K562 (cell line): ENCODE data around the gene CNTFR. TPM values are rescaled to one million over a fixed set of nuclear protein-coding genes. Genes with fewer than 3 reads are reported as not detected.

Experiments
- ATAC-seq: fragments of 200-7000 bp; cut with Tn5 transposase; 3 replicates; pipeline ENCODE4 v1.9.1; 2020; ENCODE audit warnings: moderate library complexity
- BruUV-seq: library from RNA; stranded (reverse); fragments of 400-500 nt; replicated peaks from 2 replicates; lab custom pipeline; 2021; lab: Mats Ljungman, UMichigan
- CTCF ChIA-PET: fragments of 300-600 bp; formaldehyde crosslinking; extraction: SDS; loops from one replicate; lab custom pipeline; 2021; ENCODE audit warnings: low intra/inter-chr PET ratio; lab: Yijun Ruan, JAX
- POLR2A ChIA-PET: fragments of 300-600, 350-650 bp; sonication (Branson Sonifier 250); formaldehyde crosslinking; extraction: SDS; loops from one replicate; lab custom pipeline; 2021; ENCODE audit warnings: antibody characterized with exemption, inconsistent platforms; lab: Yijun Ruan, JAX
- DNase-seq, 4 experiments: peaks; one replicate each; pipeline versions ENCODE4 v3.0.0 to v3.0.0-alpha.2; 2011 to 2018; ENCODE audit warnings: low spot score in 3 of 4, mixed read lengths in 3 of 4; ENCODE audit errors: extremely low read depth in 1 of 4
- FAIRE-seq: peaks from 2 replicates; lab custom pipeline; 2011; peaks lifted over from hg19 to GRCh38; lab: Jason Lieb, UNC
- H2AFZ ChIP-seq: 2 replicates; pipeline ENCODE4 v1.6.0; 2011; ENCODE audit warnings: low read depth, low read length, control low read depth, inconsistent platforms
- H3K27ac ChIP-seq: fragments of 200-600 bp; 3 replicates; pipeline ENCODE4 v1.8.0; 2011; ENCODE audit warnings: low read depth, mild to moderate bottlenecking, control low read depth, inconsistent platforms, low read length, moderate library complexity, mixed read lengths; ENCODE audit errors: extremely low read depth
- H3K27me3 ChIP-seq, 2 experiments: fragments of 300-600 bp in 1 of 2; 2 replicates in 1 of 2; 3 replicates in 1 of 2; pipeline versions ENCODE4 v1.6.0 to v1.8.0; 2011; ENCODE audit warnings: inconsistent platforms in 2 of 2, low read length in 2 of 2, mild to moderate bottlenecking in 1 of 2, mixed read lengths in 1 of 2, moderate library complexity in 1 of 2; ENCODE audit not compliant: control insufficient read depth in 2 of 2, insufficient read depth in 2 of 2
- H3K36me3 ChIP-seq: fragments of 300-600 bp; 3 replicates; pipeline ENCODE4 v1.8.0; 2011; ENCODE audit warnings: mild to moderate bottlenecking, low read length, inconsistent platforms; ENCODE audit not compliant: control insufficient read depth, insufficient read depth
- H3K4me1 ChIP-seq, 2 experiments: fragments of 200-600 bp in 1 of 2; replicated peaks in 1 of 2; 2 replicates in 1 of 2; 3 replicates in 1 of 2; pipeline versions ENCODE4 v1.5.1 to v1.8.0; 2011; ENCODE audit warnings: inconsistent platforms in 2 of 2, low read length in 2 of 2, mild to moderate bottlenecking in 1 of 2, mixed read lengths in 1 of 2, moderate library complexity in 1 of 2; ENCODE audit not compliant: control insufficient read depth in 2 of 2, insufficient read depth in 2 of 2
- H3K4me2 ChIP-seq: 2 replicates; pipeline ENCODE4 v1.6.1; 2011; ENCODE audit warnings: low read length, control low read depth, inconsistent platforms, mixed read lengths; ENCODE audit not compliant: insufficient read depth
- H3K4me3 ChIP-seq: fragments of 200-600 bp; sonication (generic), shearing (Covaris generic); 2 replicates; pipeline ENCODE4 v1.5.1; 2016; ENCODE audit warnings: control low read depth, inconsistent platforms
- H3K79me2 ChIP-seq: fragments of 200-600 bp; 3 replicates; pipeline ENCODE4 v1.8.0; 2011; ENCODE audit warnings: low read length, inconsistent platforms; ENCODE audit not compliant: control insufficient read depth, insufficient read depth
- H3K9ac ChIP-seq, 2 experiments: 2 replicates each; pipeline versions ENCODE4 v1.6.0 to v1.6.1; 2011; ENCODE audit warnings: low read depth in 2 of 2, low read length in 2 of 2, control low read depth in 1 of 2, inconsistent platforms in 1 of 2, mild to moderate bottlenecking in 1 of 2, mixed read lengths in 1 of 2; ENCODE audit not compliant: insufficient read depth in 1 of 2
- H3K9me1 ChIP-seq: one replicate; pipeline ENCODE4 v1.6.0; 2011; ENCODE audit warnings: inconsistent platforms, mild to moderate bottlenecking, low read length, moderate library complexity; ENCODE audit not compliant: control insufficient read depth, insufficient read depth
- H3K9me3 ChIP-seq: replicated peaks from 2 replicates; pipeline ENCODE4 v1.5.1; 2011; ENCODE audit warnings: low read depth, low read length, inconsistent platforms; ENCODE audit not compliant: control insufficient read depth, insufficient read depth
- H4K20me1 ChIP-seq: replicated peaks from 2 replicates; pipeline ENCODE4 v1.6.1; 2011; ENCODE audit warnings: low read length, inconsistent platforms, mixed read lengths; ENCODE audit not compliant: control insufficient read depth, insufficient read depth
- ETV1 ChIP-seq: fragments of 450-650 bp; conservative IDR thresholded peaks from 2 replicates; pipeline ENCODE4 v1.6.1; 2016; ENCODE audit warnings: missing genetic modification characterization, control low read depth, low read depth, missing compliant biosample characterization
- FOXA1 ChIP-seq: fragments of 450-650 bp; IDR thresholded peaks from 2 replicates; pipeline ENCODE4 v1.6.1; 2016; ENCODE audit warnings: mild to moderate bottlenecking, borderline replicate concordance
- GATA2 ChIP-seq: sonication (generic); formaldehyde crosslinking; IDR thresholded peaks from 2 replicates; pipeline ENCODE4 v1.4.0; 2020; ENCODE audit warnings: mild to moderate bottlenecking, missing genetic modification reagents
- RAD21 ChIP-seq, 2 experiments: fragments of 250-450 bp in 1 of 2; fragments of 450-650 bp in 1 of 2; sonication (Bioruptor Pico) in 1 of 2; formaldehyde crosslinking in 1 of 2; IDR thresholded peaks in 1 of 2; conservative IDR thresholded peaks in 1 of 2; 2 replicates each; pipeline versions ENCODE4 v1.4.0 to v1.8.0; 2020 to 2022; ENCODE audit warnings: mild to moderate bottlenecking in 2 of 2, moderate library complexity in 1 of 2
- ZKSCAN1 ChIP-seq: fragments of 150-350 bp; IDR thresholded peaks from 2 replicates; pipeline ENCODE4 v1.6.1; 2016; ENCODE audit warnings: low read depth, low read length
- WGBS: fragments of 100-300 bp; shearing (Covaris generic); methylation state at CpG from one replicate; pipeline ENCODE4 v1.1.6; 2016; ENCODE audit warnings: low coverage, mixed read lengths; ENCODE audit not compliant: insufficient coverage; ENCODE audit errors: missing lambda C conversion rate; 5-methylcytosine and 5-hydroxymethylcytosine counted together
- in situ Hi-C: fragments of 300-500 bp; cut with MboI; formaldehyde crosslinking; loops from 4 replicates; pipeline ENCODE4 v1.15.0; 2018; ENCODE audit warnings: inconsistent platforms, mixed read lengths
- intact Hi-C: fragments of 100-400 bp; cut with micrococcal nuclease; formaldehyde crosslinking; loops from 2 replicates; pipeline ENCODE4 v1.14.2; 2022
- polyA plus RNA-seq, 8 experiments: library from polyadenylated mRNA; depleted of rRNA in 4 of 8; stranded (reverse) in 5 of 8; unstranded in 3 of 8; fragments of >200 nt; fragmentation: Nextera tagmentation in 2 of 8; fragmentation: Illumina TruSeq in 1 of 8; extraction: Ambion mirVana in 2 of 8; extraction: Trizol in 1 of 8; gene quantifications; 2 replicates each; pipeline versions ENCODE4 v1.2.1 to v1.2.3, GENCODE V29; 2011 to 2014; ENCODE audit warnings: inconsistent platforms in 1 of 8, missing spikeins in 1 of 8
- total RNA-seq, 7 experiments: library from RNA; depleted of rRNA in 6 of 7; stranded (reverse); fragments of >200 nt in 6 of 7; fragmentation: Illumina TruSeq in 2 of 7; extraction: Trizol in 2 of 7; gene quantifications; 2 replicates each; pipeline versions ENCODE4 v1.2.1 to v1.2.3, GENCODE V29; 2011 to 2021; ENCODE audit warnings: low replicate concordance in 1 of 7

Gene CNTFR
- total and polyA plus RNA-seq, 9 of the 15 experiments (the other 6 are each of a cell fraction or from before 2014, with no cell fraction given) = not detected

DNA sequence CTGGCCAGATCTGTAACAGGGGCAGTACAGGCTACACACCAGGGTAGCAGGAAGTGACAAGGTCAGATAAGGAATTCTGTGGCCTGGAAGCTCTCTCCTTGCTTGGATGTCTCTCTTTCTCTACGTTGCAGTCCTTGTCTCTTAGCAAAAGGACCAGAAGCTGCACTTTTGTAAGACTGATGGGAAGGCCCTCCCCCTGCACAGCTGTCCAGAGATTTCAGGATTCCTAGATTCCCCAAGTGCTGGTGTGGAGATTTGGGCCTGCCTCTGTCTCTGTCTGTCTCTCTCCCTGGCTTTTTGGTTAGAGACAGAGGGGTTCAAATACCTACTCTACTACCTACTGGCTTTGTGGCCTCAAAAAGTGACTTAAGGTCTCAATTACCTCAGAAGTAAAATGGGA lies 10.0 kb upstream of the CNTFR start:
- Histone ChIP-seq H3K9me1 (no peaks in the 10 kb centered on the region), H3K9ac (no peak overlapping the region), H3K27me3 (no peaks in the 10 kb centered on the region), H4K20me1 (peaks cover 10% of the 10 kb centered on the region; the same call in 1 of the 2 replicates), H2AFZ (no peak overlapping the region), H3K4me1 (peaks cover 0 to 4% of the 10 kb centered on the region in 2 experiments; a peak in 1 of 5 replicates), H3K36me3 (no peaks in the 10 kb centered on the region), H3K4me3 (no peak overlapping the region), H3K27ac (no peak overlapping the region), H3K4me2 (no peak overlapping the region), H3K9me3 (no peaks in the 10 kb centered on the region), H3K79me2 (no peaks in the 10 kb centered on the region)
- ChIA-PET CTCF (no interaction called here), POLR2A (interaction anchor here (0.6 to 1.2 kb wide), 4 partner anchors 16 to 169 kb away, joined by 3 to 4 read pairs (median 4); no protein-coding TSS in a partner anchor)
- DNase-seq (peak in 1 of 4 experiments; percentile 43), ATAC-seq (peak; percentile 41; the same call in 2 of the 3 replicates), FAIRE-seq (no peak)
- TF ChIP-seq RAD21 (CRISPR knock-in tag; conservative IDR thresholded peaks at IDR 0.05 in 1 of 2, IDR thresholded peaks at IDR 0.05 in 1 of 2) (0 out of 4 replicates have a peak, but pooled peaks of 1 of the 2 experiments have one; percentile 10), GATA2 (CRISPR knock-in tag) (no peak), ETV1 (0 out of 2 replicates have a peak, but pooled peaks have one; percentile 37)
- intact Hi-C loops (loop anchor here (2.0 kb wide), 1 partner anchor 27 kb away; no protein-coding TSS in a partner anchor), in situ Hi-C loops (no loop called here)
- BruUV-seq = no TSS peak
- WGBS = 0% methylated on average over 1 of the region's 1 CpG

DNA sequence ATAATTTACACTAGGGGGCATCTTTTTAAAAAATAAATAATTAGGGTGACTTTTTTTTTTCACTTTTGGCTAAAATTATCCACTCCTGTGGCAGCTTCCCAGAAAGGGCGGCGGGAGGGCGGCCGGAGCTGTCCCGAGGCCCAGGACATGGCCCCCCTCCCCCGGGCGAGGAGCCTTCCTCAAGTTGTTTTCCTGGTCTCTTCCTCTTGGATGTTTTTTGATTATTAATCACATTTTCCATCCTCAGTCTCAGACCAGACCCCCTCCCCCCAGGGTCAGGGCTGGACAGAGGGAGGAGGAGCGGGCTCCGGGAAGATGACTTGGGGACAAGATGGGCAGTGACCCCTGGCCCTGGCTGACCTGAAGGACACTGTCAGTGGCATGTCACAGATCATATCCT lies 4.7 kb upstream of the CNTFR start:
- ChIA-PET CTCF (no interaction called here), POLR2A (no interaction called here)
- Histone ChIP-seq H2AFZ (no peak overlapping the region), H3K4me1 (peaks cover 0 to 27% of the 10 kb centered on the region in 2 experiments; a peak in 3 of 5 replicates), H3K27ac (no peak overlapping the region), H3K9ac (no peak overlapping the region), H3K9me3 (no peaks in the 10 kb centered on the region), H3K27me3 (peaks cover 4 to 34% of the 10 kb centered on the region in 2 experiments; a peak in 4 of 5 replicates), H3K36me3 (no peaks in the 10 kb centered on the region), H3K79me2 (no peaks in the 10 kb centered on the region), H3K9me1 (no peaks in the 10 kb centered on the region)
- ATAC-seq (no peak), FAIRE-seq (no peak), DNase-seq (no peak)
- no TSS peak for BruUV-seq
- intact Hi-C loops = loop anchor here (5.0 kb wide), 3 partner anchors 92 to 192 kb away; no protein-coding TSS in a partner anchor
- TF ChIP-seq FOXA1 (no peak), ZKSCAN1 (0 out of 2 replicates have a peak, but pooled peaks have one; percentile 23)
- TF ChIP-seq, all 486 proteins: peak for 1
- Histone ChIP-seq H3K4me3 (no peak overlapping the region), H3K4me2 (no peak overlapping the region), H4K20me1 (peaks cover 10% of the 10 kb centered on the region; the same call in 1 of the 2 replicates)
- 8% methylated on average over 7 of the region's 9 CpGs for WGBS
- in situ Hi-C loops = no loop called here
